Omental fat pad (tissue), 4 donors: Measurements from ENCODE around the gene OPCML. TPM values are rescaled to one million over a fixed set of nuclear protein-coding genes. Genes with fewer than 3 reads are reported as not detected.

Experiments used
- ATAC-seq: fragments of 150-250 bp; one replicate; pipeline ENCODE4 v1.9.1; 2016; ENCODE audit warnings: mild to moderate bottlenecking, moderate library complexity; ENCODE audit not compliant: low FRiP score
- DNase-seq: peaks from one replicate; pipeline ENCODE4 v3.0.0-alpha.2; 2019; ENCODE audit warnings: low spot score
- CTCF ChIP-seq, 3 donors: fragments of 450-650 bp; IDR thresholded peaks; one replicate each; pipeline ENCODE4 v1.5.1; 2016 to 2017; ENCODE audit warnings: antibody characterized with exemption in 3 of 3, mild to moderate bottlenecking in 3 of 3, moderate library complexity in 2 of 3
- small RNA-seq: library from RNA; depleted of rRNA; stranded (forward); fragments of <200 nt; gene quantifications from one replicate; pipeline ENCODE3, GENCODE V24; 2016
- total RNA-seq, 4 donors: library from RNA; depleted of rRNA; stranded (reverse); fragments of >200 nt; gene quantifications; one replicate each; pipeline ENCODE4 v1.1.0, GENCODE V29; 2016

Gene OPCML
- total RNA-seq, 4 donors from 2014 or later = 0.32 TPM; not detected in 3

DNA sequence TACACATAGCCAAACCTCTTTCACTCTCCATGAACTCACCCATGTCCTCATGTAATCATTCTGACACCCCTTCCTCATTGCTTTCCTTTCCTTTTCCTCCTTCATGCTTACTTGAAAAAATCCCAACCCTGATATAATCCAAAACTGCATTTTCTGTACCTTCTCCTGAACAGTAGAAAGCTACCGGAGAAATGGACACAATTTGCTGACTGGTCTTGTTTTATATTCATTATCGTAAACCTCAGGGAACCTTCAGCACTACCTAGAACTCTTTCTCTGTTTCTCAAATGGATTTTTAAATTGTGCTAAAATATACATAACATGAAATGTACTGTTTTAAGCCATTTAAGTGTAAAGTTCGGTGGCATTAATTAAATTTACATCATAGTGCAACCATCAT is 1165.0 kb downstream of the OPCML start:
- no peak for TF ChIP-seq CTCF (IDR thresholded peaks at IDR 0.05)
- DNase-seq (no peak), ATAC-seq (no peak)

GRCh38 chr11:132365650-132366049 is 1166.7 kb downstream of the OPCML start:
- TF ChIP-seq CTCF (IDR thresholded peaks at IDR 0.05) = no peak
- ATAC-seq = no peak
- no peak for DNase-seq

Small RNA genes lying within 50 kb of the gene (small RNA-seq; reads per million reads assigned to genes)
- gene RF00026 = not detected
